OCI-LY7 (cell line): ENCODE data around the gene LEF1. TPM values are rescaled to one million over a fixed set of nuclear protein-coding genes. Genes with fewer than 3 reads are reported as not detected.
A peak's percentile ranks its signal among the peaks of the same experiment; 100 is the strongest.

Experiments used
- BruUV-seq: library from RNA; stranded (reverse); fragments of 400-500 nt; replicated peaks from 2 replicates; lab custom pipeline; 2021; lab: Mats Ljungman, UMichigan
- CTCF ChIA-PET: fragments of 300-600 bp; sonication (Branson Sonifier 250); formaldehyde crosslinking; loops from one replicate; lab custom pipeline; 2022; ENCODE audit warnings: antibody characterized with exemption; ENCODE audit not compliant: unreplicated experiment; lab: Charles Lee
- POLR2A ChIA-PET: fragments of 300-600 bp; sonication (Branson Sonifier 250); formaldehyde crosslinking; loops from one replicate; lab custom pipeline; 2022; ENCODE audit warnings: antibody characterized with exemption; lab: Charles Lee
- DNase-seq: peaks from one replicate; pipeline ENCODE4 v3.0.0-alpha.2; 2015; ENCODE audit warnings: low spot score
- H2AFZ ChIP-seq: fragments of 200-600 bp; sonication (generic), shearing (Covaris generic); 2 replicates; pipeline ENCODE4 v1.6.1; 2014; ENCODE audit warnings: mild to moderate bottlenecking, antibody characterized with exemption, low read length, moderate library complexity
- H3K27ac ChIP-seq: fragments of 200-600 bp; sonication (generic); 2 replicates; pipeline ENCODE4 v1.5.1; 2014; ENCODE audit warnings: mixed run types, low read depth, mild to moderate bottlenecking, moderate library complexity, low read length, inconsistent platforms; ENCODE audit not compliant: poor library complexity, severe bottlenecking
- H3K36me3 ChIP-seq: fragments of 200-600 bp; sonication (generic); 2 replicates; pipeline ENCODE4 v1.6.1; 2014; ENCODE audit warnings: mild to moderate bottlenecking, antibody characterized with exemption, low read length, moderate library complexity, mixed read lengths; ENCODE audit not compliant: insufficient read depth
- H3K4me1 ChIP-seq: fragments of 200-600 bp; sonication (generic); 2 replicates; pipeline ENCODE4 v1.5.1; 2014; ENCODE audit warnings: mild to moderate bottlenecking, low read length; ENCODE audit not compliant: insufficient read depth, poor library complexity, severe bottlenecking
- H3K4me2 ChIP-seq: fragments of 200-600 bp; sonication (generic); 2 replicates; pipeline ENCODE4 v1.6.1; 2014; ENCODE audit warnings: mild to moderate bottlenecking, low read length
- H3K4me3 ChIP-seq: fragments of 200-600 bp; sonication (generic); 2 replicates; pipeline ENCODE4 v1.5.1; 2014; ENCODE audit warnings: mild to moderate bottlenecking, low read depth, low read length; ENCODE audit not compliant: poor library complexity, severe bottlenecking
- H3K79me2 ChIP-seq: fragments of 200-600 bp; sonication (generic); 2 replicates; pipeline ENCODE4 v1.6.1; 2016; ENCODE audit warnings: low read depth, mild to moderate bottlenecking, low read length, moderate library complexity, mixed read lengths; ENCODE audit not compliant: insufficient read depth
- H3K9me2 ChIP-seq: fragments of 200-600 bp; sonication (generic); 2 replicates; pipeline ENCODE4 v1.6.1; 2016; ENCODE audit warnings: mild to moderate bottlenecking, low read length, mixed read lengths; ENCODE audit not compliant: insufficient read depth
- H3K9me3 ChIP-seq: fragments of 200-600 bp; sonication (generic); 2 replicates; pipeline ENCODE4 v1.6.1; 2014; ENCODE audit warnings: mild to moderate bottlenecking, mixed run types, low read length, mixed read lengths
- H4K20me1 ChIP-seq: fragments of 200-600 bp; sonication (generic); 2 replicates; pipeline ENCODE4 v1.6.1; 2014; ENCODE audit warnings: mild to moderate bottlenecking, antibody characterized with exemption, low read length, moderate library complexity, mixed read lengths; ENCODE audit not compliant: insufficient read depth
- EZH2phosphoT487 ChIP-seq: fragments of 200-600 bp; sonication (generic); IDR thresholded peaks from 2 replicates; pipeline ENCODE4 v1.6.1; 2018; ENCODE audit warnings: low read depth, borderline replicate concordance, mild to moderate bottlenecking, mixed run types, antibody characterized with exemption, low read length, moderate library complexity, mixed read lengths
- intact Hi-C: fragments of 100-400 bp; cut with micrococcal nuclease; formaldehyde crosslinking; loops from one replicate; pipeline ENCODE4 v1.10.0; 2022; ENCODE audit not compliant: unreplicated experiment
- total RNA-seq, 2 experiments: library from RNA; depleted of rRNA in 1 of 2; stranded (reverse); fragments of >200 nt in 1 of 2; shearing (Covaris generic) in 1 of 2; gene quantifications; 2 replicates each; pipeline ENCODE4 v1.2.3, GENCODE V29; 2014 to 2022
- TF ChIP-seq, protein P1 (sequence below): fragments of 200-600 bp; sonication (generic); conservative IDR thresholded peaks from 2 replicates; pipeline ENCODE4 v1.5.1; 2014; ENCODE audit warnings: mild to moderate bottlenecking, antibody characterized with exemption, low read length, moderate library complexity, mixed read lengths

The LEF1 gene
- total RNA-seq, 2 experiments from 2014 or later, result 207 to 223 TPM

GRCh38 chr4:108109997-108110416 lies 58.7 kb downstream of the LEF1 start:
- DNase-seq, result no peak
- intact Hi-C loops, result no loop called here
- Histone ChIP-seq H3K36me3 (peaks cover 92% of the 10 kb centered on the region), H4K20me1 (peaks cover 51% of the 10 kb centered on the region), H3K9me3 (no peaks in the 10 kb centered on the region), H3K4me3 (no peak overlapping the region), H3K4me2 (peak overlapping the region; percentile 49), H3K27ac (peak overlapping the region; percentile 3), H3K4me1 (peaks cover 64% of the 10 kb centered on the region), H3K79me2 (peaks cover 98% of the 10 kb centered on the region), H3K9me2 (no peaks in the 10 kb centered on the region), H2AFZ (no peak overlapping the region)
- BruUV-seq, result no TSS peak
- ChIA-PET CTCF (no interaction called here), POLR2A (interaction anchor here (0.7 kb wide), 1 partner anchor 51 kb away, joined by 3 read pairs; no protein-coding TSS in a partner anchor)
- TF ChIP-seq, protein P1, sequence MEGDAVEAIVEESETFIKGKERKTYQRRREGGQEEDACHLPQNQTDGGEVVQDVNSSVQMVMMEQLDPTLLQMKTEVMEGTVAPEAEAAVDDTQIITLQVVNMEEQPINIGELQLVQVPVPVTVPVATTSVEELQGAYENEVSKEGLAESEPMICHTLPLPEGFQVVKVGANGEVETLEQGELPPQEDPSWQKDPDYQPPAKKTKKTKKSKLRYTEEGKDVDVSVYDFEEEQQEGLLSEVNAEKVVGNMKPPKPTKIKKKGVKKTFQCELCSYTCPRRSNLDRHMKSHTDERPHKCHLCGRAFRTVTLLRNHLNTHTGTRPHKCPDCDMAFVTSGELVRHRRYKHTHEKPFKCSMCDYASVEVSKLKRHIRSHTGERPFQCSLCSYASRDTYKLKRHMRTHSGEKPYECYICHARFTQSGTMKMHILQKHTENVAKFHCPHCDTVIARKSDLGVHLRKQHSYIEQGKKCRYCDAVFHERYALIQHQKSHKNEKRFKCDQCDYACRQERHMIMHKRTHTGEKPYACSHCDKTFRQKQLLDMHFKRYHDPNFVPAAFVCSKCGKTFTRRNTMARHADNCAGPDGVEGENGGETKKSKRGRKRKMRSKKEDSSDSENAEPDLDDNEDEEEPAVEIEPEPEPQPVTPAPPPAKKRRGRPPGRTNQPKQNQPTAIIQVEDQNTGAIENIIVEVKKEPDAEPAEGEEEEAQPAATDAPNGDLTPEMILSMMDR, result no peak
- no peak for TF ChIP-seq EZH2phosphoT487

GRCh38 chr4:108109111-108109510 lies 59.6 kb downstream of the LEF1 start:
- no peak overlapping the region for H2AFZ ChIP-seq
- TF ChIP-seq, protein P1, result no peak
- no peak for TF ChIP-seq EZH2phosphoT487
- intact Hi-C loops, result no loop called here
- ChIA-PET POLR2A (interaction anchor here (0.6 to 2.7 kb wide), 5 partner anchors 9 to 361 kb away, joined by 3 to 10 read pairs (median 3); no protein-coding TSS in a partner anchor), CTCF (no interaction called here)
- peaks cover 55% of the 10 kb centered on the region for H3K4me1 ChIP-seq
- DNase-seq, result no peak
- H3K9me2 ChIP-seq, result no peaks in the 10 kb centered on the region
- no peak overlapping the region for H3K4me2 ChIP-seq
- peaks cover 90% of the 10 kb centered on the region for H3K79me2 ChIP-seq
- H3K4me3 ChIP-seq, result no peak overlapping the region
- no peak overlapping the region for H3K27ac ChIP-seq
- no TSS peak for BruUV-seq
- H3K9me3 ChIP-seq, result no peaks in the 10 kb centered on the region
- H4K20me1 ChIP-seq, result peaks cover 47% of the 10 kb centered on the region
- peaks cover 89% of the 10 kb centered on the region for H3K36me3 ChIP-seq

DNA sequence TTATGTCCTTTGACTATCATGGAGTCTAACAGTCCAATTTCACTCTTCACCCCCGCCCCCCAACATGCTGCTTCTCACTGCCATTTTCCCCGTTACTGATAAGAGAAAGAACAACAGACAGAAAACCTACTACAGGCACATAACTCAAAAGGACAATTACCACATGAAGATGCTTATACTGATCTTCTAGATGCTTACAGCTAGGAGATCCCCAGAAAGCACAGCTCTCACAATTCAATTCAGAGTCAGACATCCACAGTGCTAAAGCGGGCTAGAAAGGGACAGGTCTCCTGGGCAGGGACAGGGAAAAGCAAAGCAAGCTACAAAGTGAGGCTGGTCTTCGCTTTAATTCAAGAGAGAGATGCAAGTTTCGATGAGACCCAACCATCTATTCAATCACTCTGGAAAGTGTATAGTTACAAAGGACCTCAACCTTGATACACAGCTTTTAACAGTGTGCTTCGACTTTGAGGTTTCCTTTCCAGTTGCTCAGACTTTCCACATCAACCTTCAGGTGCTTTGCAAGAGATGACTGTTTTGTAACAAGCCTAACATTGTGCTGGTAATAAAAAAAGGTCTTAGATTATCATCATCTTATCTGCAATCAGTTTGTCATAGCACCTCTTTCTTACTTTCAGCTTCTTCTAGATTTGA lies 60.9 kb downstream of the LEF1 start:
- peaks cover 90% of the 10 kb centered on the region for H3K79me2 ChIP-seq
- TSS peak; percentile 0 for BruUV-seq
- no peaks in the 10 kb centered on the region for H3K9me2 ChIP-seq
- peaks cover 42% of the 10 kb centered on the region for H3K4me1 ChIP-seq
- no peak for DNase-seq
- H2AFZ ChIP-seq, result no peak overlapping the region
- TF ChIP-seq EZH2phosphoT487, result no peak
- TF ChIP-seq, protein P1, result no peak
- H3K36me3 ChIP-seq, result peaks cover 94% of the 10 kb centered on the region
- no peak overlapping the region for H3K4me3 ChIP-seq
- POLR2A ChIA-PET, result interaction anchor here (0.6 to 2.7 kb wide), 10 partner anchors 11 to 406 kb away, joined by 3 to 10 read pairs (median 4); no protein-coding TSS in a partner anchor
- no peak overlapping the region for H3K27ac ChIP-seq
- CTCF ChIA-PET, result interaction anchor here (0.5 to 1.7 kb wide), 3 partner anchors 9 to 60 kb away, joined by 3 to 5 read pairs (median 4); no protein-coding TSS in a partner anchor
- intact Hi-C loops, result no loop called here
- no peaks in the 10 kb centered on the region for H3K9me3 ChIP-seq
- H4K20me1 ChIP-seq, result peaks cover 44% of the 10 kb centered on the region
- no peak overlapping the region for H3K4me2 ChIP-seq
